ENCODE measurements around the gene PTEN.

Gene PTEN

DNA sequence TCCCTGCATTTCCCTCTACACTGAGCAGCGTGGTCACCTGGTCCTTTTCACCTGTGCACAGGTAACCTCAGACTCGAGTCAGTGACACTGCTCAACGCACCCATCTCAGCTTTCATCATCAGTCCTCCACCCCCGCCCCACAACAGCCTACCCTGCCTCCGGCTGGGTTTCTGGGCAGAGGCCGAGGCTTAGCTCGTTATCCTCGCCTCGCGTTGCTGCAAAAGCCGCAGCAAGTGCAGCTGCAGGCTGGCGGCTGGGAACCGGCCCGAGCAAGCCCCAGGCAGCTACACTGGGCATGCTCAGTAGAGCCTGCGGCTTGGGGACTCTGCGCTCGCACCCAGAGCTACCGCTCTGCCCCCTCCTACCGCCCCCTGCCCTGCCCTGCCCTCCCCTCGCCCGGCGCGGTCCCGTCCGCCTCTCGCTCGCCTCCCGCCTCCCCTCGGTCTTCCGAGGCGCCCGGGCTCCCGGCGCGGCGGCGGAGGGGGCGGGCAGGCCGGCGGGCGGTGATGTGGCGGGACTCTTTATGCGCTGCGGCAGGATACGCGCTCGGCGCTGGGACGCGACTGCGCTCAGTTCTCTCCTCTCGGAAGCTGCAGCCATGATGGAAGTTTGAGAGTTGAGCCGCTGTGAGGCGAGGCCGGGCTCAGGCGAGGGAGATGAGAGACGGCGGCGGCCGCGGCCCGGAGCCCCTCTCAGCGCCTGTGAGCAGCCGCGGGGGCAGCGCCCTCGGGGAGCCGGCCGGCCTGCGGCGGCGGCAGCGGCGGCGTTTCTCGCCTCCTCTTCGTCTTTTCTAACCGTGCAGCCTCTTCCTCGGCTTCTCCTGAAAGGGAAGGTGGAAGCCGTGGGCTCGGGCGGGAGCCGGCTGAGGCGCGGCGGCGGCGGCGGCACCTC, at the start of gene PTEN, which contains the start of gene KLLN:
Gene PTEN, plus strand, starts transcription at position 573 of the 891 bp plus-strand sequence. CDS start 845 bp downstream, outside the sequence.
Gene KLLN, minus strand, starts transcription at position 481 of the 891 bp plus-strand sequence. CDS start 1,046 bp downstream, outside the sequence.
- TF ChIP-seq, protein P1, sequence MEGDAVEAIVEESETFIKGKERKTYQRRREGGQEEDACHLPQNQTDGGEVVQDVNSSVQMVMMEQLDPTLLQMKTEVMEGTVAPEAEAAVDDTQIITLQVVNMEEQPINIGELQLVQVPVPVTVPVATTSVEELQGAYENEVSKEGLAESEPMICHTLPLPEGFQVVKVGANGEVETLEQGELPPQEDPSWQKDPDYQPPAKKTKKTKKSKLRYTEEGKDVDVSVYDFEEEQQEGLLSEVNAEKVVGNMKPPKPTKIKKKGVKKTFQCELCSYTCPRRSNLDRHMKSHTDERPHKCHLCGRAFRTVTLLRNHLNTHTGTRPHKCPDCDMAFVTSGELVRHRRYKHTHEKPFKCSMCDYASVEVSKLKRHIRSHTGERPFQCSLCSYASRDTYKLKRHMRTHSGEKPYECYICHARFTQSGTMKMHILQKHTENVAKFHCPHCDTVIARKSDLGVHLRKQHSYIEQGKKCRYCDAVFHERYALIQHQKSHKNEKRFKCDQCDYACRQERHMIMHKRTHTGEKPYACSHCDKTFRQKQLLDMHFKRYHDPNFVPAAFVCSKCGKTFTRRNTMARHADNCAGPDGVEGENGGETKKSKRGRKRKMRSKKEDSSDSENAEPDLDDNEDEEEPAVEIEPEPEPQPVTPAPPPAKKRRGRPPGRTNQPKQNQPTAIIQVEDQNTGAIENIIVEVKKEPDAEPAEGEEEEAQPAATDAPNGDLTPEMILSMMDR (IDR thresholded peaks at IDR 0.05) = no peak

DNA sequence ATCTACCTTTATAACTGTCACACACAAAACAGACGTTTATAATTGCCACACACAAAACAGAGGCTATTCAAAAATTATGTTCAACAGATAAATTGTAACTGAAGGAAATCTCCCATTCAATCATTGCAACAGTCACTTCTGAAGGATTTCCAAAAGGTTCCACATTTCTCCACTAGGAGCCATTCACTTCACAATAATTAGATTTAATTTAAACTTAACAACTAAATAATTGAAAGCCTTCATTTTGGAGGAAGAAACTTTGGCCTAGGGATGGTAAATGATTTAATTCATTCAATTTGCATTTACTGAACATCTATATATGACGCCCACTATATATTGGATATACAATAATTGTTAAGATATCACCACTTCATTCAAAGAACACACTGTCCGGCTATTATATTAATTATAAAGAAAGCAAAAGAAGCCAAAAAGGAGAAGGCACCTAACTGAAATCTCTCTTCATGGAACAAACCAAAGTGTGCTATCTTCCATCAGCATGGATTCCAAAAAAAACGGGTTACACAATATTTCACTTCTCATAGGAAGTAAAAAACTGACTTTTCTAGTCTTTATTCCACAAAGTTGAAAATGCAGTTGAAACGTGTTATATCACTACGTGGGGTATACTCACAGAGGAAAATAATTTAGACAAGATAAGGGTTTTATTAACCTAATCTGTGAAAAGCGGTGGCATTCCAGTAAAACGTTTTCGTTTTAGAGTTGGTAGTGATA, 47.1 kb upstream of the PTEN start:
- TF ChIP-seq, protein P1 (IDR thresholded peaks at IDR 0.05) = no peak

GRCh38 chr10:87816898-87817608, 46.4 kb upstream of the PTEN start:
- TF ChIP-seq, protein P1 (IDR thresholded peaks at IDR 0.05) = no peak

- TF ChIP-seq, protein P1 (IDR thresholded peaks at IDR 0.05) = no peak
Measured at GRCh38 chr10:87817609-87818504, 45.6 kb upstream of the PTEN start, which contains the start of gene ATAD1. Gene ATAD1 (minus strand): TSS chr10:87818226. CDS start chr10:87814599, 3,627 bp downstream.

DNA sequence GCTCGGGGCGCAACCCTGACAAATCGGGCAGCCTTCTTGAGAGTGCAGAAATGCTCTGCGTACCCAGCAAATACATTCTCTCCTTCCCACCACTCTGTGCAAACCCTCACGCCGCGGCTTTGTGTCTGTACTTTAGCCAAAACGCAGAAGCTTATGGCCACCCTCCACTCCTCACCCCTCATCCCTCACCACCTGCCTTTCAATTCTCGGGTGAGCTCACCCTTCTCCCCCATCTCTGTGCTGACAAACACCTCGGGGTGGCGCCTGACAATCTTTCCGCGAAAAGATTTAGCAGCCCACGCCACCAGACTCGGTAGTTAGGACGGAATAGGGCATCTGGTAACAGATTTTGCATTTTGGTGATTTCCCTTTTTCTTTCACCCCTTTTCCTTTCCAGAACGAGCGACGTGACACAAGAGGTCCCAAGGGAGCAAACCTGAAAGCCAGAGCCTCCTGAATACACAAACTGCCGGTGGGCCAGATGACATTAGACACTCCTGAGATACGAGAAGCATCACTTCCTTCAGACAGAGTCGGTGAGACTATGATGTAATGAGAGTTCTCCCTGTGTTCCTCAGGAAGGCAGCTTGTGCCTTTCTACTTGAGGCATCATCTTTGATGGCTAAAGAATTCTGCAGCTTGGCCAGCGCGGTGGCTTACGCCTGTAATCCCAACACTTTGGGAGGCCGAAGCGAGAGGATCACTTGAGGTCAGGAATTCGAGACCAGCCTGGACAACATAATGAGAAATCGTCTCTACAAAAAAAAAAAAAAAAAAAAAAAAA, 44.7 kb upstream of the PTEN start:
- TF ChIP-seq, protein P1 (IDR thresholded peaks at IDR 0.05) = no peak

DNA sequence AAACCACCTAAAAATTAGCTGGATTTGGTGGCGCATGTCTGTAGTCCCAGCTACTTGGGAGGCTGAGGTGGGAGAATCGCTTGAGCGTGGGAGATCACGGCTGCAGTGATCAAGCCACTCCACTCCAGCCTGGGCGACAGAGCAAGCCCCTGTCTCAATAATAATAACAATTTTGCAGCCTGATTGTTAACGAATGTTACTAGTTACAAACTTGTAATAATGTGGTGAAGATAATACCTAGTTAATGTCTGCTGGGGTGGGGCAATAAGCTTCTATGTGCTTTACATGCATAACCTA, 44.2 kb upstream of the PTEN start:
- TF ChIP-seq, protein P1 (IDR thresholded peaks at IDR 0.05) = no peak

All from LNCAP (cell line).